ENCODE data around the gene SYT3. TPM values are rescaled to one million over a fixed set of nuclear protein-coding genes. Genes with fewer than 3 reads are reported as not detected.

SYT3 gene
- polyA plus RNA-seq (ENCODE audit: insufficient read length in 12 of 12) = under 1 TPM in 3 of 12 donors, not detected in 9; 0.05 to 0.25 (median 0.12) TPM
- long read RNA-seq, donor 1 = 0 reads
- long read RNA-seq, donor 2 = 0 reads
- long read RNA-seq, donor 3 = 0 reads
- long read RNA-seq, donor 4 = 0 reads
- long read RNA-seq, donor 5 = 0 reads
- long read RNA-seq, donor 6 = 0 reads
- long read RNA-seq, donor 7 = 0 reads
- long read RNA-seq, donor 8 = 0 reads
- long read RNA-seq, donor 9 = 0 reads
- long read RNA-seq, donor 10 = 0 reads
- long read RNA-seq, donor 11 = 0 reads

- peak; percentile 15 for DNase-seq
These were observed at the start of gene SYT3 for GRCh38 chr19:50639121-50640112. TSS of gene SYT3 (minus strand) at chr19:50639881. CDS start at chr19:50637411, 2,470 bp downstream.

- DNase-seq = no peak
These were observed 49.1 kb upstream of the SYT3 start for GRCh38 chr19:50688766-50689165.

GRCh38 chr19:50686310-50687032, 46.8 kb upstream of the SYT3 start:
- DNase-seq = no peak

- peak; percentile 68 for DNase-seq
These were observed 39.8 kb upstream of the SYT3 start for GRCh38 chr19:50679177-50680125.

- DNase-seq = no peak
These were observed 38.6 kb upstream of the SYT3 start for GRCh38 chr19:50678323-50678722.

- no peak for DNase-seq
These were observed 38.0 kb upstream of the SYT3 start for GRCh38 chr19:50677636-50678035.

GRCh38 chr19:50676625-50677197, 37.0 kb upstream of the SYT3 start:
- no peak for DNase-seq

- DNase-seq = no peak
These were observed 33.4 kb upstream of the SYT3 start for GRCh38 chr19:50673118-50673517.

GRCh38 chr19:50670102-50670380, 30.4 kb upstream of the SYT3 start:
- DNase-seq = no peak

GRCh38 chr19:50669302-50670101, 29.8 kb upstream of the SYT3 start:
- DNase-seq = peak; percentile 17

- DNase-seq = no peak
These were observed 29.2 kb upstream of the SYT3 start for GRCh38 chr19:50668879-50669278.

GRCh38 chr19:50668416-50668815, 28.7 kb upstream of the SYT3 start:
- no peak for DNase-seq

- no peak for DNase-seq
These were observed 28.1 kb upstream of the SYT3 start for GRCh38 chr19:50667759-50668231.

GRCh38 chr19:50667177-50667758, 27.6 kb upstream of the SYT3 start:
- DNase-seq = no peak

- DNase-seq = no peak
These were observed 26.9 kb upstream of the SYT3 start for GRCh38 chr19:50666346-50667176.

- no peak for DNase-seq
These were observed 24.5 kb upstream of the SYT3 start for GRCh38 chr19:50664204-50664603.

GRCh38 chr19:50663482-50663790, 23.8 kb upstream of the SYT3 start:
- DNase-seq = no peak

- no peak for DNase-seq
These were observed 23.2 kb upstream of the SYT3 start for GRCh38 chr19:50662651-50663481.
